ENCODE data around the gene C10orf120. TPM values are rescaled to one million over a fixed set of nuclear protein-coding genes. Genes with fewer than 3 reads are reported as not detected.

C10orf120 gene
- total and polyA plus RNA-seq, 10 of the 15 experiments (the other 5 are each of a cell fraction or from before 2014, with no cell fraction given): not detected

GRCh38 chr10:122648599-122649428, 50.8 kb downstream of the C10orf120 start:
- peak; percentile 44 for FAIRE-seq
- Histone ChIP-seq H3K4me2 (ENCODE audit: control insufficient read depth, insufficient read depth) (no peak overlapping the region), H3K27ac (ENCODE audit: control insufficient read depth, insufficient read depth) (no peak overlapping the region), H2AFZ (ENCODE audit: control insufficient read depth, low read depth, low read length) (no peak overlapping the region), H3K4me3 (no peak overlapping the region), H3K4me1 (ENCODE audit: control insufficient read depth, insufficient read depth, low read length) (no peaks in the 10 kb centered on the region), H3K9ac (ENCODE audit: control insufficient read depth, insufficient read depth, low read length) (no peak overlapping the region), H3K9me3 (replicated peaks; ENCODE audit: control insufficient read depth, insufficient read depth, low read length) (no peaks in the 10 kb centered on the region), H3K79me2 (ENCODE audit: control insufficient read depth, insufficient read depth, low read length) (no peaks in the 10 kb centered on the region), H3K27me3 (replicated peaks in 1 of 2; ENCODE audit: control insufficient read depth in 2 of 2, insufficient read depth in 2 of 2, low read length in 1 of 2) (no peaks in the 10 kb centered on the region; a peak in 3 of 4 replicates), H4K20me1 (ENCODE audit: control insufficient read depth, insufficient read depth) (no peaks in the 10 kb centered on the region), H3K36me3 (ENCODE audit: control insufficient read depth in 2 of 2, insufficient read depth in 2 of 2, low read length in 1 of 2) (no peaks in the 10 kb centered on the region)
- intact Hi-C loops (cut with micrococcal nuclease; ENCODE audit: unreplicated experiment) (loop anchor here (1.0 kb wide), 1 partner anchor 55 kb away; no protein-coding TSS in a partner anchor), in situ Hi-C loops (cut with MboI) (no loop called here)
- no TSS peak for BruUV-seq (replicated peaks)
- CTCF ChIA-PET: interaction anchor here (0.6 to 2.8 kb wide), 19 partner anchors 10 to 1379 kb away, joined by 3 to 15 read pairs (median 3); partner anchors contain the start of gene C10orf120
- SMC1A ChIA-PET (ENCODE audit: uncharacterized antibody, unreplicated experiment): interaction anchor here (1.0 to 1.5 kb wide), 5 partner anchors 8 to 57 kb away, joined by 3 to 8 read pairs (median 3); no protein-coding TSS in a partner anchor
- TF ChIP-seq SIN3A (IDR thresholded peaks at IDR 0.05; ENCODE audit: low read depth, low read length) (no peak), SMC3 (IDR thresholded peaks at IDR 0.05; ENCODE audit: borderline replicate concordance, low read length) (peak; percentile 69), RAD21 (IDR thresholded peaks at IDR 0.05; ENCODE audit: insufficient read depth, low read depth, low read length) (peak; percentile 67), CTCF (IDR thresholded peaks at IDR 0.05 in 2 of 3, conservative IDR thresholded peaks at IDR 0.05 in 1 of 3; ENCODE audit: control insufficient read depth in 2 of 3, extremely low read depth in 1 of 3, insufficient read depth in 1 of 3, low read depth in 3 of 3, low read length in 3 of 3) (peak; percentile 68 to 79 (median 76)), YY1 (IDR thresholded peaks at IDR 0.05; ENCODE audit: low read depth, low read length) (0 out of 2 replicates have a peak, but pooled peaks have one; percentile 22), TARDBP (IDR thresholded peaks at IDR 0.05; ENCODE audit: borderline replicate concordance) (no peak)
- RAD21 ChIA-PET (ENCODE audit: unreplicated experiment): interaction anchor here (1.0 to 1.2 kb wide), 2 partner anchors 55 to 57 kb away, joined by 4 to 5 read pairs; no protein-coding TSS in a partner anchor
- peak; percentile 71 for ATAC-seq
- POLR2A ChIA-PET: interaction anchor here (0.6 kb wide), 1 partner anchor 38 kb away, joined by 4 read pairs; no protein-coding TSS in a partner anchor
- DNase-seq (ENCODE audit: low read depth, low spot score): no peak
- 10% methylated on average over 10 of the region's 10 CpGs for WGBS (ENCODE audit: insufficient coverage, insufficient replicate concordance, low lambda C conversion rate, missing lambda C conversion rate)

Other genes starting within 250 kb of the C10orf120 start
- gene ARMS2, start 245.2 kb downstream of the C10orf120 start, total RNA-seq (2014; rRNA removed): not detected in 2 replicates
- gene ARMS2, start 245.2 kb downstream of the C10orf120 start, total RNA-seq (2014; rRNA removed; fragmentation: Illumina TruSeq; extraction: Trizol): not detected in 2 replicates
- gene ARMS2, start 245.2 kb downstream of the C10orf120 start, total RNA-seq (2021): not detected in 2 replicates
- not detected in 2 replicates for gene ARMS2, start 245.2 kb downstream of the C10orf120 start, polyA plus RNA-seq (2011; rRNA removed)
- gene ARMS2, start 245.2 kb downstream of the C10orf120 start, polyA plus RNA-seq (2014; fragmentation: Illumina TruSeq; extraction: Trizol): not detected in 2 replicates
- gene ARMS2, start 245.2 kb downstream of the C10orf120 start, polyA plus RNA-seq (2014; fragmentation: Nextera tagmentation; extraction: Ambion mirVana): not detected
- gene ARMS2, start 245.2 kb downstream of the C10orf120 start, polyA plus RNA-seq (2014; rRNA removed): not detected in 2 replicates
- gene ARMS2, start 245.2 kb downstream of the C10orf120 start, polyA plus RNA-seq (2016; fragmentation: Nextera tagmentation; extraction: Ambion mirVana): not detected
- not detected in 2 replicates for gene HTRA1, start 238.3 kb downstream of the C10orf120 start, total RNA-seq (2014; rRNA removed)
- gene HTRA1, start 238.3 kb downstream of the C10orf120 start, total RNA-seq (2014; rRNA removed; fragmentation: Illumina TruSeq; extraction: Trizol): not detected in 2 replicates
- 0.11 TPM in 1 of 2 replicates, not detected in the other for gene HTRA1, start 238.3 kb downstream of the C10orf120 start, total RNA-seq (2021)
- not detected in 2 replicates for gene HTRA1, start 238.3 kb downstream of the C10orf120 start, polyA plus RNA-seq (2011; rRNA removed)
- not detected in 2 replicates for gene HTRA1, start 238.3 kb downstream of the C10orf120 start, polyA plus RNA-seq (2014; fragmentation: Illumina TruSeq; extraction: Trizol)
- gene HTRA1, start 238.3 kb downstream of the C10orf120 start, polyA plus RNA-seq (2014; fragmentation: Nextera tagmentation; extraction: Ambion mirVana): not detected
- gene HTRA1, start 238.3 kb downstream of the C10orf120 start, polyA plus RNA-seq (2014; rRNA removed): not detected in 2 replicates
- under 1 TPM in 1 of 2 experiments, not detected in 1; 0.13 TPM for gene HTRA1, start 238.3 kb downstream of the C10orf120 start, polyA plus RNA-seq (2016; fragmentation: Nextera tagmentation; extraction: Ambion mirVana)
- 0.06 TPM in 1 of 2 replicates, not detected in the other for gene DMBT1, start 139.1 kb downstream of the C10orf120 start, total RNA-seq (2014; rRNA removed)
- gene DMBT1, start 139.1 kb downstream of the C10orf120 start, total RNA-seq (2014; rRNA removed; fragmentation: Illumina TruSeq; extraction: Trizol): under 0.01 TPM in 1 of 2 replicates, not detected in the other
- gene DMBT1, start 139.1 kb downstream of the C10orf120 start, total RNA-seq (2021): 0.13 TPM in 2 replicates
- not detected in 2 replicates for gene DMBT1, start 139.1 kb downstream of the C10orf120 start, polyA plus RNA-seq (2011; rRNA removed)
- gene DMBT1, start 139.1 kb downstream of the C10orf120 start, polyA plus RNA-seq (2014; fragmentation: Illumina TruSeq; extraction: Trizol): 0.01 and 0.05 TPM in 2 replicates
- gene DMBT1, start 139.1 kb downstream of the C10orf120 start, polyA plus RNA-seq (2014; fragmentation: Nextera tagmentation; extraction: Ambion mirVana): not detected
- 0.03 TPM in 1 of 2 replicates, not detected in the other for gene DMBT1, start 139.1 kb downstream of the C10orf120 start, polyA plus RNA-seq (2014; rRNA removed)
- not detected for gene DMBT1, start 139.1 kb downstream of the C10orf120 start, polyA plus RNA-seq (2016; fragmentation: Nextera tagmentation; extraction: Ambion mirVana)
- 1.6 and 1.9 TPM in 2 replicates for gene CUZD1, start 146.0 kb upstream of the C10orf120 start, total RNA-seq (2014; rRNA removed)
- gene CUZD1, start 146.0 kb upstream of the C10orf120 start, total RNA-seq (2014; rRNA removed; fragmentation: Illumina TruSeq; extraction: Trizol): 1.2 and 1.4 TPM in 2 replicates
- gene CUZD1, start 146.0 kb upstream of the C10orf120 start, total RNA-seq (2021): 1.3 and 1.7 TPM in 2 replicates
- gene CUZD1, start 146.0 kb upstream of the C10orf120 start, polyA plus RNA-seq (2011; rRNA removed): 2.3 and 2.5 TPM in 2 replicates
- gene CUZD1, start 146.0 kb upstream of the C10orf120 start, polyA plus RNA-seq (2014; fragmentation: Illumina TruSeq; extraction: Trizol): 1.8 and 1.9 TPM in 2 replicates
- under 1 TPM; 0.66 to 0.68 TPM for gene CUZD1, start 146.0 kb upstream of the C10orf120 start, polyA plus RNA-seq (2014; fragmentation: Nextera tagmentation; extraction: Ambion mirVana)
- gene CUZD1, start 146.0 kb upstream of the C10orf120 start, polyA plus RNA-seq (2014; rRNA removed): 1.5 TPM in 2 replicates
- under 1 TPM; 0.67 to 0.78 TPM for gene CUZD1, start 146.0 kb upstream of the C10orf120 start, polyA plus RNA-seq (2016; fragmentation: Nextera tagmentation; extraction: Ambion mirVana)
- gene FAM24B, start 179.7 kb upstream of the C10orf120 start, total RNA-seq (2014; rRNA removed): 7.2 and 8.6 TPM in 2 replicates
- gene FAM24B, start 179.7 kb upstream of the C10orf120 start, total RNA-seq (2014; rRNA removed; fragmentation: Illumina TruSeq; extraction: Trizol): 6.1 and 6.2 TPM in 2 replicates
- 4.6 and 6.8 TPM in 2 replicates for gene FAM24B, start 179.7 kb upstream of the C10orf120 start, total RNA-seq (2021)
- gene FAM24B, start 179.7 kb upstream of the C10orf120 start, polyA plus RNA-seq (2011; rRNA removed): 7.9 and 8.5 TPM in 2 replicates
- 4.3 and 7.3 TPM in 2 replicates for gene FAM24B, start 179.7 kb upstream of the C10orf120 start, polyA plus RNA-seq (2014; fragmentation: Illumina TruSeq; extraction: Trizol)
- gene FAM24B, start 179.7 kb upstream of the C10orf120 start, polyA plus RNA-seq (2014; fragmentation: Nextera tagmentation; extraction: Ambion mirVana): 10 to 100 TPM; 13.3 to 15.3 TPM
- 11.6 and 12.3 TPM in 2 replicates for gene FAM24B, start 179.7 kb upstream of the C10orf120 start, polyA plus RNA-seq (2014; rRNA removed)
- 1 to 10 TPM; 4.8 to 6.6 TPM for gene FAM24B, start 179.7 kb upstream of the C10orf120 start, polyA plus RNA-seq (2016; fragmentation: Nextera tagmentation; extraction: Ambion mirVana)
- not detected in 2 replicates for gene FAM24A, start 210.8 kb upstream of the C10orf120 start, total RNA-seq (2014; rRNA removed)
- not detected in 2 replicates for gene FAM24A, start 210.8 kb upstream of the C10orf120 start, total RNA-seq (2014; rRNA removed; fragmentation: Illumina TruSeq; extraction: Trizol)
- not detected in 2 replicates for gene FAM24A, start 210.8 kb upstream of the C10orf120 start, total RNA-seq (2021)
- not detected in 2 replicates for gene FAM24A, start 210.8 kb upstream of the C10orf120 start, polyA plus RNA-seq (2011; rRNA removed)
- not detected in 2 replicates for gene FAM24A, start 210.8 kb upstream of the C10orf120 start, polyA plus RNA-seq (2014; fragmentation: Illumina TruSeq; extraction: Trizol)
- gene FAM24A, start 210.8 kb upstream of the C10orf120 start, polyA plus RNA-seq (2014; fragmentation: Nextera tagmentation; extraction: Ambion mirVana): not detected
- not detected in 2 replicates for gene FAM24A, start 210.8 kb upstream of the C10orf120 start, polyA plus RNA-seq (2014; rRNA removed)
- gene FAM24A, start 210.8 kb upstream of the C10orf120 start, polyA plus RNA-seq (2016; fragmentation: Nextera tagmentation; extraction: Ambion mirVana): not detected

Data from GM12878 (cell line).